Neural crest cell (in vitro differentiated cells): Measurements from ENCODE around the gene KSR2. TPM values are rescaled to one million over a fixed set of nuclear protein-coding genes. Genes with fewer than 3 reads are reported as not detected.
"Not testable (repeated sequence)": the region's sequence is repeated elsewhere in the genome, so short reads cannot be mapped to it uniquely, and the experiment has no call there.

Source experiments
- DNase-seq: peaks from one replicate; pipeline ENCODE4 v3.0.0; 2021; ENCODE audit warnings: low read depth, mixed read lengths, low spot score
- H3K27ac Mint-ChIP-seq: one replicate; pipeline ENCODE4 v1.8.0; 2021; ENCODE audit warnings: mild to moderate bottlenecking, mixed read lengths; ENCODE audit not compliant: unreplicated experiment
- H3K27me3 Mint-ChIP-seq: 2 replicates; pipeline ENCODE4 v1.8.0; 2021; ENCODE audit warnings: low read depth, mild to moderate bottlenecking, mixed read lengths
- H3K36me3 Mint-ChIP-seq: 2 replicates; pipeline ENCODE4 v1.8.0; 2021; ENCODE audit warnings: low read depth, mild to moderate bottlenecking, mixed read lengths
- H3K4me1 Mint-ChIP-seq: 2 replicates; pipeline ENCODE4 v1.8.0; 2021; ENCODE audit warnings: mixed read lengths
- H3K4me3 Mint-ChIP-seq: one replicate; pipeline ENCODE4 v1.8.0; 2021; ENCODE audit warnings: mild to moderate bottlenecking, mixed read lengths
- H3K9me3 Mint-ChIP-seq: 2 replicates; pipeline ENCODE4 v1.8.0; 2021; ENCODE audit warnings: mixed read lengths
- CTCF ChIP-seq: fragments of 200-600 bp; sonication (generic); conservative IDR thresholded peaks from 2 replicates; pipeline ENCODE4 v1.5.0; 2021; ENCODE audit warnings: antibody characterized with exemption, mild to moderate bottlenecking
- total RNA-seq: library from RNA; stranded (reverse); gene quantifications from 2 replicates; pipeline ENCODE4 v1.2.1, GENCODE V29; 2021

KSR2 gene
- total RNA-seq, 1 donor from 2014 or later, result 0.33 TPM

GRCh38 chr12:117807355-117807754, 161.4 kb downstream of the KSR2 start:
- H3K4me3 Mint-ChIP-seq, result no peak overlapping the region
- H3K27me3 Mint-ChIP-seq, result peaks cover 31% of the 10 kb centered on the region
- DNase-seq, result no peak
- H3K27ac Mint-ChIP-seq, result no peak overlapping the region
- no peaks in the 10 kb centered on the region for H3K36me3 Mint-ChIP-seq
- H3K4me1 Mint-ChIP-seq, result no peaks in the 10 kb centered on the region
- TF ChIP-seq CTCF, result no peak
- no peaks in the 10 kb centered on the region for H3K9me3 Mint-ChIP-seq

DNA sequence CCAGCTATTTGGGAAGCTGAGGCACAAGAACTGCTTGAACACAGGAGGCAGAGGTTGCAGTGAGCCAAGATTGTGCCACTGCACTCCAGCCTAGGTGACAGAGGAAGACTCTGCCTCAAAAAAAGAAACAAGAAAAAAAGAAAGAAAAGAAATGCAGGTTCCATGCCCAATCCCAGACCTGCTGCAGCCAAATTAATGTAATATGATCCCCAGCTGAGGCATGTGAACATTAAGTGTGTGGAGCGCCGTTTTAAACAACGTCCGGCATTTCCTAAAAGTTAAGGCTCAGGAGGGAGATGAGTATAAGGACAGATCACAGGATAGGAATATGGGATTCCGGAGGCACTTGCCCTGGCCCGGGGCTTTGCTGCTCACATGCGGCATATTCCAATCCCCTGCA, 162.9 kb downstream of the KSR2 start:
- no peak for DNase-seq
- no peaks in the 10 kb centered on the region for H3K36me3 Mint-ChIP-seq
- TF ChIP-seq CTCF, result no peak
- H3K27me3 Mint-ChIP-seq, result peaks cover 30% of the 10 kb centered on the region
- H3K9me3 Mint-ChIP-seq, result no peaks in the 10 kb centered on the region
- no peak overlapping the region for H3K27ac Mint-ChIP-seq
- no peaks in the 10 kb centered on the region for H3K4me1 Mint-ChIP-seq
- no peak overlapping the region for H3K4me3 Mint-ChIP-seq

DNA sequence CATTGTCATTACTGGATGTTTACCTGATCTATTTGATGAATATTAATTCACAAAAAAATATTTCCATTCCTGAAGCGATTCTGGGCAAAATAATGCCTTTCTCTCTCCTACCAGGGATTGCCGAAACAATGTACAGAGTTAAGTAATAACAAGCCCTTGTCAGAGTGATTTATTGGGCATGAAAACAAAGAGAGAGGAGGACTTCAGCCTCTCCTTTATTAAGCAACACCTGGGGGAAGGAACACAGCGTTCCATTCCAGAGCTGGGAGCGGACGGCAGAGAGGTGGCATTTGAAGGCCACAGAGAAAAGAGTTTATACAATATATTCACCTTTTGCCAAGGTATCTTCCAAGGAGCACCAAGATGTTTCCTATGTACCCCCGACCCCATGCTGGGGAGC, 165.8 kb downstream of the KSR2 start:
- no peak for DNase-seq
- Mint-ChIP-seq H3K4me1 (no peaks in the 10 kb centered on the region), H3K27me3 (peaks cover 14% of the 10 kb centered on the region), H3K9me3 (no peaks in the 10 kb centered on the region), H3K36me3 (no peaks in the 10 kb centered on the region), H3K27ac (no peak overlapping the region), H3K4me3 (no peak overlapping the region)
- TF ChIP-seq CTCF, result no peak

- not testable (repeated sequence) for H3K36me3 Mint-ChIP-seq, H3K27me3 Mint-ChIP-seq, DNase-seq, H3K27ac Mint-ChIP-seq, H3K4me1 Mint-ChIP-seq, H3K9me3 Mint-ChIP-seq, H3K4me3 Mint-ChIP-seq
Observed at GRCh38 chr12:117800711-117801110, 168.1 kb downstream of the KSR2 start.

GRCh38 chr12:117797202-117797601, 171.6 kb downstream of the KSR2 start:
- no peak for DNase-seq
- Mint-ChIP-seq H3K36me3 (no peaks in the 10 kb centered on the region), H3K4me3 (no peak overlapping the region), H3K27me3 (peaks cover 6% of the 10 kb centered on the region), H3K27ac (no peak overlapping the region), H3K9me3 (no peaks in the 10 kb centered on the region), H3K4me1 (no peaks in the 10 kb centered on the region)
- TF ChIP-seq CTCF, result no peak

DNA sequence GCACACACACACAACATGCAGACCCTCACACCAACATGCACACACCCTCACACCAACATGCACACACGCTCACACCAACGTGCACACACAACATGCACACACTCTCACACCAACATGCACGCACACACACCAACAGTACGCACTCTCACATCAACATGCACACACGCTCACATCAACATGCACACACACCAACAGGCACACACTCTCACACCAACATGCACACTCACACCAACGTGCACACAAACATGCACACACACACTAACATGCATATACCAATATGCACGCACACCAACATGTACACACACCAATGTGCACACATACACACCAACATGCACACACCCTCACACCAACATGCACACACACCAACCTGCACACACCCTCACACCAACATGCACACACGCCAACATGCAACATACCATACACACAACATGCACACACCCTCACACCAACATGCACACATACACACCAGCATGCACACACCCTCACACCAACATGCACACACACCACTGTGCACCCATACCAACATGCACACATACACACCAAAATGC, 175.8 kb downstream of the KSR2 start:
- no peak for DNase-seq
- no peak overlapping the region for H3K4me3 Mint-ChIP-seq
- no peak overlapping the region for H3K27ac Mint-ChIP-seq
- H3K9me3 Mint-ChIP-seq, result no peaks in the 10 kb centered on the region
- no peaks in the 10 kb centered on the region for H3K36me3 Mint-ChIP-seq
- peaks cover 39% of the 10 kb centered on the region for H3K27me3 Mint-ChIP-seq
- H3K4me1 Mint-ChIP-seq, result no peaks in the 10 kb centered on the region
- TF ChIP-seq CTCF, result no peak
